GM19463 (cell line): ENCODE measurements around the gene LRRC71.
A peak's percentile ranks its signal among the peaks of the same experiment; 100 is the strongest.

Experiments used
- ATAC-seq: cut with Tn5 transposase; IDR thresholded peaks from one replicate; pipeline ENCODE4 v1.9.1; 2021; ENCODE audit warnings: mild to moderate bottlenecking, moderate library complexity; ENCODE audit not compliant: unreplicated experiment

LRRC71 gene

GRCh38 chr1:156892190-156893047, 28.0 kb upstream of the LRRC71 start:
- ATAC-seq, result peak; percentile 75

- ATAC-seq, result no peak
Measured at GRCh38 chr1:156893048-156893953, 27.1 kb upstream of the LRRC71 start, which contains the start of gene PEAR1. PEAR1 (plus strand) TSS chr1:156893718; CDS start chr1:156903927, 10,209 bp downstream.

GRCh38 chr1:156894001-156894400, 26.4 kb upstream of the LRRC71 start:
- ATAC-seq, result no peak

GRCh38 chr1:156894711-156895454, 25.5 kb upstream of the LRRC71 start:
- ATAC-seq, result no peak

- ATAC-seq, result no peak
Measured at GRCh38 chr1:156895455-156895812, 25.0 kb upstream of the LRRC71 start.

GRCh38 chr1:156895927-156896326, 24.5 kb upstream of the LRRC71 start:
- no peak for ATAC-seq

GRCh38 chr1:156896490-156897033, 23.9 kb upstream of the LRRC71 start:
- ATAC-seq, result no peak

GRCh38 chr1:156897078-156897825, 23.2 kb upstream of the LRRC71 start:
- ATAC-seq, result no peak

- no peak for ATAC-seq
Measured at GRCh38 chr1:156898161-156898566, 22.3 kb upstream of the LRRC71 start.

GRCh38 chr1:156898971-156899664, 21.3 kb upstream of the LRRC71 start:
- no peak for ATAC-seq

GRCh38 chr1:156899956-156900718, 20.3 kb upstream of the LRRC71 start:
- ATAC-seq, result no peak

GRCh38 chr1:156900896-156901589, 19.4 kb upstream of the LRRC71 start:
- no peak for ATAC-seq

- ATAC-seq, result no peak
Measured at GRCh38 chr1:156901590-156901900, 18.9 kb upstream of the LRRC71 start.

GRCh38 chr1:156901966-156902915, 18.2 kb upstream of the LRRC71 start:
- ATAC-seq, result no peak

- ATAC-seq, result no peak
Measured at GRCh38 chr1:156903328-156904091, 16.9 kb upstream of the LRRC71 start.

- no peak for ATAC-seq
Measured at GRCh38 chr1:156904187-156904959, 16.1 kb upstream of the LRRC71 start.
